HepG2 (cell line): ENCODE data around the gene CTPS2.
A peak's percentile ranks its signal among the peaks of the same experiment; 100 is the strongest.

Experiments
- CHD2 ChIP-seq: IDR thresholded peaks from 2 replicates; pipeline ENCODE4 v1.6.1; 2011; ENCODE audit warnings: low read depth, low read length, improper control_type of control experiment
- EZH2 ChIP-seq: conservative IDR thresholded peaks from 2 replicates; pipeline ENCODE4 v1.6.1; 2012; ENCODE audit warnings: mild to moderate bottlenecking, low read depth, low read length, moderate library complexity
- NRL ChIP-seq: sonication (generic); formaldehyde crosslinking; IDR thresholded peaks from 2 replicates; pipeline ENCODE4 v1.5.0; 2020; ENCODE audit warnings: missing genetic modification reagents, mild to moderate bottlenecking, moderate library complexity, borderline replicate concordance
- POLR2A ChIP-seq, 2 experiments: IDR thresholded peaks; 2 replicates each; pipeline ENCODE4 v1.6.1; 2011; ENCODE audit warnings: low read depth in 2 of 2, low read length in 2 of 2, mild to moderate bottlenecking in 1 of 2, moderate library complexity in 1 of 2; ENCODE audit not compliant: insufficient read depth in 1 of 2
- POLR2AphosphoS5 ChIP-seq: IDR thresholded peaks from 2 replicates; pipeline ENCODE4 v1.6.1; 2012; ENCODE audit warnings: low read depth, low read length
- ZNF83 ChIP-seq: sonication (generic); formaldehyde crosslinking; IDR thresholded peaks from 2 replicates; pipeline ENCODE4 v1.4.0; 2020; ENCODE audit warnings: missing genetic modification reagents, mild to moderate bottlenecking, borderline replicate concordance
- ZNF883 ChIP-seq: sonication (generic); formaldehyde crosslinking; IDR thresholded peaks from 2 replicates; pipeline ENCODE4 v1.5.1; 2020; ENCODE audit warnings: mild to moderate bottlenecking, missing genetic modification reagents; ENCODE audit errors: not compliant biosample characterization
- TF ChIP-seq, protein P1 (sequence below): IDR thresholded peaks from 2 replicates; pipeline ENCODE4 v1.6.1; 2012; ENCODE audit warnings: inconsistent platforms
- TF ChIP-seq, protein P2 (sequence below): sonication (generic); formaldehyde crosslinking; IDR thresholded peaks from 2 replicates; pipeline ENCODE4 v1.5.0; 2020; ENCODE audit warnings: mild to moderate bottlenecking, missing genetic modification reagents, moderate library complexity
- TF ChIP-seq, protein P3 (sequence below): sonication (generic); formaldehyde crosslinking; IDR thresholded peaks from 2 replicates; pipeline ENCODE4 v1.4.0; 2020; ENCODE audit warnings: mild to moderate bottlenecking, missing genetic modification reagents
- TF ChIP-seq, protein P4 (sequence below): IDR thresholded peaks from 2 replicates; pipeline ENCODE4 v1.6.1; 2016; ENCODE audit warnings: missing compliant biosample characterization, missing genetic modification reagents, borderline replicate concordance
- TF ChIP-seq, protein P5 (sequence below): sonication (generic); formaldehyde crosslinking; conservative IDR thresholded peaks from 2 replicates; pipeline ENCODE4 v1.8.1; 2023; ENCODE audit warnings: missing genetic modification reagents
- TF ChIP-seq, protein P6 (sequence below): sonication (generic); formaldehyde crosslinking; IDR thresholded peaks from 2 replicates; pipeline ENCODE4 v1.5.0; 2020; ENCODE audit warnings: missing genetic modification reagents

DNA sequence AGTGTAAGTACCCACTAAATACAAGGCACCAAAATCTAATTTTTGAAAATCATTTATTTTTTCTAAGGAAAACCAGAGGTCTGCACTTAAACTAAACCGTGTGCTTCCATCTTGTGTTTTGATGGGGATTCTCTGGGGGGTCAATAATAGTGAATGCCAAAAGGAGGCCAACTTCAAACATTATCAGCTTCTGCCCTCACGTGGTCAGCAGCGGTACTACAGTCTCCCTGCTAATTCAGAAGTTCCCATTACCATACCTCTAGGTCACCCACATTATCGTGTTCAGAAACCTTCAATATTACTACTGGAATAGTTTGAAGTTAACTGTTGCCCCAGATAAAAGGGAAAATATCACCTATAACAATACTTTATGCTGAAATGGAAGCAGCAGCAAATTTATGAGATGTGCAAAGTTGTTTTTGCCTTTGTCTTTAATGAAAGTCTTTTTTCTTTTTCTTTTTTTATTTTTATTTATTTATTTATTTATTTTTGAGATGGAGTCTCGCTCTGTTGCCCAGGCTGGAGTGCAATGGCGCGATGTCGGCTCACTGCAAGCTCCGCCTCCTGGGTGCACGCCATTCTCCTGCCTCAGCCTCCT lies 17.3 kb downstream of the CTPS2 start:
- TF ChIP-seq POLR2A (IDR thresholded peaks at IDR 0.05; ENCODE audit: insufficient read depth in 1 of 2, low read depth in 2 of 2, low read length in 2 of 2) (no peak), CHD2 (no peak), NRL (no peak), EZH2 (no peak), ZNF883 (no peak), POLR2AphosphoS5 (no peak), ZNF83 (CRISPR knock-in tag) (no peak)
- TF ChIP-seq, protein P1, sequence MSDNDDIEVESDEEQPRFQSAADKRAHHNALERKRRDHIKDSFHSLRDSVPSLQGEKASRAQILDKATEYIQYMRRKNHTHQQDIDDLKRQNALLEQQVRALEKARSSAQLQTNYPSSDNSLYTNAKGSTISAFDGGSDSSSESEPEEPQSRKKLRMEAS = no peak
- TF ChIP-seq, protein P2, sequence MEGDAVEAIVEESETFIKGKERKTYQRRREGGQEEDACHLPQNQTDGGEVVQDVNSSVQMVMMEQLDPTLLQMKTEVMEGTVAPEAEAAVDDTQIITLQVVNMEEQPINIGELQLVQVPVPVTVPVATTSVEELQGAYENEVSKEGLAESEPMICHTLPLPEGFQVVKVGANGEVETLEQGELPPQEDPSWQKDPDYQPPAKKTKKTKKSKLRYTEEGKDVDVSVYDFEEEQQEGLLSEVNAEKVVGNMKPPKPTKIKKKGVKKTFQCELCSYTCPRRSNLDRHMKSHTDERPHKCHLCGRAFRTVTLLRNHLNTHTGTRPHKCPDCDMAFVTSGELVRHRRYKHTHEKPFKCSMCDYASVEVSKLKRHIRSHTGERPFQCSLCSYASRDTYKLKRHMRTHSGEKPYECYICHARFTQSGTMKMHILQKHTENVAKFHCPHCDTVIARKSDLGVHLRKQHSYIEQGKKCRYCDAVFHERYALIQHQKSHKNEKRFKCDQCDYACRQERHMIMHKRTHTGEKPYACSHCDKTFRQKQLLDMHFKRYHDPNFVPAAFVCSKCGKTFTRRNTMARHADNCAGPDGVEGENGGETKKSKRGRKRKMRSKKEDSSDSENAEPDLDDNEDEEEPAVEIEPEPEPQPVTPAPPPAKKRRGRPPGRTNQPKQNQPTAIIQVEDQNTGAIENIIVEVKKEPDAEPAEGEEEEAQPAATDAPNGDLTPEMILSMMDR (CRISPR knock-in tag) = peak; percentile 67
- TF ChIP-seq, protein P3, sequence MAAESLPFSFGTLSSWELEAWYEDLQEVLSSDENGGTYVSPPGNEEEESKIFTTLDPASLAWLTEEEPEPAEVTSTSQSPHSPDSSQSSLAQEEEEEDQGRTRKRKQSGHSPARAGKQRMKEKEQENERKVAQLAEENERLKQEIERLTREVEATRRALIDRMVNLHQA = no peak
- TF ChIP-seq, protein P4, sequence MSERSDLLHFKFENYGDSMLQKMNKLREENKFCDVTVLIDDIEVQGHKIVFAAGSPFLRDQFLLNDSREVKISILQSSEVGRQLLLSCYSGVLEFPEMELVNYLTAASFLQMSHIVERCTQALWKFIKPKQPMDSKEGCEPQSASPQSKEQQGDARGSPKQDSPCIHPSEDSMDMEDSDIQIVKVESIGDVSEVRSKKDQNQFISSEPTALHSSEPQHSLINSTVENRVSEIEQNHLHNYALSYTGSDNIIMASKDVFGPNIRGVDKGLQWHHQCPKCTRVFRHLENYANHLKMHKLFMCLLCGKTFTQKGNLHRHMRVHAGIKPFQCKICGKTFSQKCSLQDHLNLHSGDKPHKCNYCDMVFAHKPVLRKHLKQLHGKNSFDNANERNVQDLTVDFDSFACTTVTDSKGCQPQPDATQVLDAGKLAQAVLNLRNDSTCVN (CRISPR knock-in tag) = no peak
- TF ChIP-seq, protein P5, sequence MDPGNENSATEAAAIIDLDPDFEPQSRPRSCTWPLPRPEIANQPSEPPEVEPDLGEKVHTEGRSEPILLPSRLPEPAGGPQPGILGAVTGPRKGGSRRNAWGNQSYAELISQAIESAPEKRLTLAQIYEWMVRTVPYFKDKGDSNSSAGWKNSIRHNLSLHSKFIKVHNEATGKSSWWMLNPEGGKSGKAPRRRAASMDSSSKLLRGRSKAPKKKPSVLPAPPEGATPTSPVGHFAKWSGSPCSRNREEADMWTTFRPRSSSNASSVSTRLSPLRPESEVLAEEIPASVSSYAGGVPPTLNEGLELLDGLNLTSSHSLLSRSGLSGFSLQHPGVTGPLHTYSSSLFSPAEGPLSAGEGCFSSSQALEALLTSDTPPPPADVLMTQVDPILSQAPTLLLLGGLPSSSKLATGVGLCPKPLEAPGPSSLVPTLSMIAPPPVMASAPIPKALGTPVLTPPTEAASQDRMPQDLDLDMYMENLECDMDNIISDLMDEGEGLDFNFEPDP (CRISPR knock-in tag) = no peak
- TF ChIP-seq, protein P6, sequence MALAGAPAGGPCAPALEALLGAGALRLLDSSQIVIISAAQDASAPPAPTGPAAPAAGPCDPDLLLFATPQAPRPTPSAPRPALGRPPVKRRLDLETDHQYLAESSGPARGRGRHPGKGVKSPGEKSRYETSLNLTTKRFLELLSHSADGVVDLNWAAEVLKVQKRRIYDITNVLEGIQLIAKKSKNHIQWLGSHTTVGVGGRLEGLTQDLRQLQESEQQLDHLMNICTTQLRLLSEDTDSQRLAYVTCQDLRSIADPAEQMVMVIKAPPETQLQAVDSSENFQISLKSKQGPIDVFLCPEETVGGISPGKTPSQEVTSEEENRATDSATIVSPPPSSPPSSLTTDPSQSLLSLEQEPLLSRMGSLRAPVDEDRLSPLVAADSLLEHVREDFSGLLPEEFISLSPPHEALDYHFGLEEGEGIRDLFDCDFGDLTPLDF = no peak
